Motor neuron (in vitro differentiated cells): ENCODE data around the gene NMRAL1. TPM values are rescaled to one million over a fixed set of nuclear protein-coding genes. Genes with fewer than 3 reads are reported as not detected.

Source experiments
- ATAC-seq, 8 experiments: fragments of 200-7000 bp; cut with Tn5 transposase; replicated peaks in 6 of 8; 2 replicates each; pipeline ENCODE4 v1.8.0; 2021; ENCODE audit warnings: mild to moderate bottlenecking in 8 of 8, moderate library complexity in 8 of 8
- H3K27ac ChIP-seq, 2 donors: fragments of 250-450 bp; sonication (Bioruptor Pico); 2 replicates each; pipeline ENCODE4 v1.9.0; 2021; ENCODE audit warnings: antibody characterized with exemption in 2 of 2, mild to moderate bottlenecking in 2 of 2, moderate library complexity in 1 of 2
- H3K4me1 ChIP-seq, 2 donors: fragments of 250-450 bp; sonication (Bioruptor Pico); replicated peaks in 1 of 2; 2 replicates each; pipeline ENCODE4 v1.6.1; 2021; ENCODE audit warnings: antibody characterized with exemption in 2 of 2, mild to moderate bottlenecking in 2 of 2, moderate library complexity in 1 of 2
- H3K4me3 ChIP-seq, 5 donors: fragments of 250-450 bp; sonication (Bioruptor Pico); 2 replicates each; pipeline ENCODE4 v1.9.0; 2021; ENCODE audit warnings: antibody characterized with exemption in 5 of 5, mild to moderate bottlenecking in 5 of 5, moderate library complexity in 4 of 5
- WGBS, 10 experiments: fragments of 450-650 bp; shearing (Covaris generic); methylation state at CpG; one replicate each; pipeline ENCODE4 v1.0.0; 2022; 5-methylcytosine and 5-hydroxymethylcytosine counted together
- in situ Hi-C, 9 experiments: fragments of 400-800 bp; cut with MboI; loops; one replicate each; pipeline ENCODE4 v1.15.0; 2021; ENCODE audit warnings: low sequenced_read_pairs in 9 of 9, low pct_unique_long_range_greater_than_20kb in 2 of 9; ENCODE audit not compliant: unreplicated experiment in 9 of 9
- total RNA-seq, 8 experiments: library from RNA; unstranded; fragments of 300-600 nt; gene quantifications; 2 replicates each; pipeline versions ENCODE4 v1.2.3 to v1.2.4, GENCODE V29; 2022

The NMRAL1 gene
- total RNA-seq, 8 experiments from 2014 or later = 2.8 to 77.3 (median 41.7) TPM

DNA sequence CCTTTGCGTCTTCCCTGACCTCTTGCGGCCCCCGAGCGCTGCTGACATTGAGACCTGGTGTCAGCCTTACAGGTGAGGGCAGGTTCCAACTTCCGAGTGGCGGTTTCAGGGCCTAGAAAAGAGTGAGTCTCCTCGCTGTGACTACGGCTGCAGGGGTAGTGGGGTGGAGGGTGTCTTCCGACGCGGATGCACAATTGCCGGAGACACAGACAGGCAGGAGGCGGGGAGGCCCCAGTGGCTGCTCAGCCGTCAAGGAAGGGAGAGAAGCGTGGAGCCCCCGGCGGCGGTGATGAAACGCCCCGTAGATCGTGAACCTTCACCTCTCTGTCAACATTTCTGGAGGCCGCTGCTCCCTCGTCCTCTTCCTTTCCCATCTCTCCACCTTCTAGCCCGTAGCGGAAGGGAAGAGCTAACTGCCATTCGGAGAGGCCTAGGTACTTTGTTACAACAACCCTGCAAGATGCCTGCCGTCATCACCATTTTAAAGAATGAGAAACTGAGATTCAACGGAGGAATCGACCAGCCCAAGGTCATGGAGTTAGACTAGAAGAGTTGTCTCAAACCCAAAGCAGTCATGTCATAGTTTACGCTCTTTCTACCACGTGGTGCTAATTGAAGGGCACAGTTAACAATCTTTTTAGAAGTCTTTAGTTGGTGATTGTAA lies 48.3 kb downstream of the NMRAL1 start:
- peak in 6 of 8 experiments; percentile 2 to 35 (median 16) for ATAC-seq
- Histone ChIP-seq H3K27ac (peak overlapping the region; percentile 97 to 98), H3K4me1 (peaks cover 11 to 14% of the 10 kb centered on the region in 2 donors), H3K4me3 (peak overlapping the region; percentile 51 to 86 (median 71))
- in situ Hi-C loops = no loop called here
- WGBS, 10 experiments = 0 to 31% (median 8%) methylated on average over 1 to 14 of the region's 31 CpGs; no CpG with 5 or more reads in 1 of the 10 experiments

DNA sequence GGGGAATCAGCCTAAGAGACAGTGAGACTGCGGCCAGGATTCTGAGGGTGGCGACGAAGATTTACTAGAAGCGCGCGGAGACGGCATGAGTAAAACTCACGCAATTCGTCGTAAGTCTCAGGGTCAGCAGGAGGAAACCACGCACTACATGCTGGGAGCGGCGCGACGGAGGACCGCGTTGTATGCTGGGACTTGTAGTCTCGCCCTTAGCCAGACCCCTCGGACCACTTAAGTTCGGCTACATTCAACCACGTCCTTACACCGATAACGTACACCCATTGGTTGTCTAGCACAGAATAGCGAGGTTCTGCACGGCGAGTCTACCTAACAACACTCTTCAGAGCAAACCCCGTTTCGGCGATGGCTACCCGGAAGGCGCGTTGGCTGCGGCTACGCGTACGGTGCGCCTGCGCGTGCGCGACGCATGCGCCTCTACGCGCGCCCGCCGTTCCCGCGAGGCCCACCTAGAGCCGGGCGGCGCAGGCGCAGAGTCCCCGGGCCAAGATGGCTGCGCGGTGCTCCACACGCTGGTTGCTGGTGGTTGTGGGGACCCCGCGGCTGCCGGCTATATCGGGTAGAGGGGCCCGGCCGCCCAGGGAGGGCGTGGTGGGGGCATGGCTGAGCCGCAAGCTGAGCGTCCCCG lies 48.9 kb downstream of the NMRAL1 start, which contains the start of gene DNAJA3:
DNAJA3 (plus strand) TSS at position 491 of the 643 bp plus-strand sequence; CDS start at position 505, 14 bp downstream.
- ATAC-seq = peak; percentile 90 to 96 (median 92)
- in situ Hi-C loops = no loop called here
- Histone ChIP-seq H3K4me3 (peak within 1 kb of the TSS; percentile 51 to 86 (median 71)), H3K4me1 (peaks cover 11 to 14% of the 10 kb centered on the region in 2 donors), H3K27ac (peak within 1 kb of the TSS; percentile 97 to 98)
- WGBS, 10 experiments = 0 to 20% (median 0%) methylated on average over 2 to 56 of the region's 68 CpGs; no CpG with 5 or more reads in 4 of the 10 experiments

GRCh38 chr16:4420505-4421105 lies 53.8 kb downstream of the NMRAL1 start:
- no peak overlapping the region for H3K27ac ChIP-seq
- H3K4me3 ChIP-seq = no peak overlapping the region
- H3K4me1 ChIP-seq = peaks cover 5% of the 10 kb centered on the region in 2 donors
- 57 to 88% (median 79%) methylated on average over 1 to 7 of the region's 8 CpGs for WGBS, 10 experiments
- in situ Hi-C loops = no loop called here
- no peak for ATAC-seq

DNA sequence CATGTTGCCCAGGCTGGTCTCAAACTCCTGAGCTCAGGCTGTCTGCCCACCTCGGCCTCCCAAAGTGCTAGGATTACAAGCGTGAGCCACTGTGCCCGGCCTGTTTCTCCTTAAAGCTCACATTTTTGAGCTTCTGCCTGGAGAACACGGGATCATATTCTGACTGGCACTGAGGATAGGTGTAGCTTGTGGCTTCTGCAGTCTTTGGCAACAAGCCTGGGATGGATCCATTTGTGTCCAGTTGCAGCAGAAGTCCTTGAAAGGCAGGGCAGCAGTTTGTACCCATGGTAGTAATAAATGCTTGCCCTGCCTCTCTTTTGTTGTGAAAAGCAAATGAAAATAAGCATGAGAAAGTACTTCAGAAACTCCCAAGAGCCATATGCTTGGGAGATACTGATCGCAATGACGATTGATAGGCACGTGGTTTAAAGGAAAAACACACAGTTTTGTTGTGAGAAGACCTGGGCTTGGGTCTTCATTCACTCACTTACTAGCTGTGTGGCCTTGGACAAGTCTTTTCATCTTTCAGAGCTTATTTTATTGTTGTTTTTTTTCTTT lies 54.9 kb downstream of the NMRAL1 start:
- in situ Hi-C loops = loop anchor here in 1 of 9 experiments (10.0 kb wide), 1 partner anchor 65 kb away; the partner anchor contains the start of gene PAM16
- Histone ChIP-seq H3K4me3 (no peak overlapping the region), H3K4me1 (peaks cover 8 to 10% of the 10 kb centered on the region in 2 donors), H3K27ac (no peak overlapping the region)
- 20 to 100% (median 59%) methylated on average over 1 to 7 of the region's 7 CpGs; no CpG with 5 or more reads in 2 of the 10 experiments for WGBS, 10 experiments
- no peak for ATAC-seq

DNA sequence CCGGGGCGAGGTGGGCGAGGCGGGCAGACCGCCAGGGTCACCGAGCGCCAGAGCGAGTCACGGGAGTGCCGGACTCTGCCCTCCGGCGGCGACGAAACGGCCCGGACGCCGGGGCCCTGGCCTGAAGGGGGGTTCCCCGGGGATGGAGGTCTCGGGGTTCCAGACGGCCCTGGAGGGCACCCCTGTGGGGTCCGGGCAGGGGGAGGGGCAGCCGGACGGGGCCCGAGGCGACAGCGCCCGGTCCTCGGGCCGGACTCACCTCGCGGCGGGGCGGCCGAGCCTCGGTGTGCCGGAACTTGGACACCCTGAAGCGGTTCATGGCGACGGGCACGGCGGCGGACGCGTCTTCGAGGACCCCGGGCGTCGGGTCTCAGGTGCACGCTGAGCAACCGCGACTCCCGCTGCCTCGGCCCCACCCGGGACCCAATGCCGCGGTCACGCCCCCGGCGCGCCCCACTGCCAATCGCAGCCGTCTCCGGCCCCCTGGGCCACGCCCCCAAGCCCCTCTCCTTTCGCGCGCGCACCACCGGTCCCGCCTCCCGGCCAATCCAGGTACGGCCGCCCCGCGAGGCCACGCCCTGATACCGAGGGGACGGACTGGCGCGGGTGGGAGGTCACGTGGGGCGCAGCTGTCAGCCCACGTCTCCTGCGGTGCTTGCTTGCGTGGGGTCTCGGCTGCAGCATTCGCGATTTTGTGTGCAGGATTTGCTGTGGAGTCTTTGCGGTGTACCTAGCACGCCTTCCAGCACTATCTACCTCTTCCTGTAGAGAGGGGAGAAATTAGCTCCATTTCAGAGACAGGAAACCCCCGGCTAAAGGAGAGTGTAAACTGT lies 58.0 kb downstream of the NMRAL1 start, which contains the start of gene CORO7:
CORO7 (minus strand) TSS at position 397 of the 833 bp plus-strand sequence; CDS start at position 319, 78 bp downstream.
- H3K4me1 ChIP-seq = peaks cover 12 to 14% of the 10 kb centered on the region in 2 donors
- peak; percentile 76 to 97 (median 92) for ATAC-seq
- in situ Hi-C loops = loop anchor here in 1 of 9 experiments (10.0 kb wide), 1 partner anchor 62 kb away; the partner anchor contains the start of gene PAM16
- 0% methylated on average over 4 to 10 of the region's 92 CpGs; no CpG with 5 or more reads in 8 of the 10 experiments for WGBS, 10 experiments
- peak within 1 kb of the TSS; percentile 36 to 63 for H3K27ac ChIP-seq
- H3K4me3 ChIP-seq = peak within 1 kb of the TSS; percentile 62 to 83 (median 65)

GRCh38 chr16:4415538-4416199 lies 58.8 kb downstream of the NMRAL1 start:
- Histone ChIP-seq H3K4me3 (peak overlapping the region; percentile 62 to 83 (median 65)), H3K4me1 (peaks cover 15 to 22% of the 10 kb centered on the region in 2 donors), H3K27ac (peak overlapping the region; percentile 36 to 43)
- peak in 7 of 8 experiments; percentile 11 to 46 (median 26) for ATAC-seq
- WGBS, 10 experiments = 0 to 43% (median 7%) methylated on average over 1 to 17 of the region's 44 CpGs; no CpG with 5 or more reads in 3 of the 10 experiments
- in situ Hi-C loops = loop anchor here in 1 of 9 experiments (10.0 kb wide), 1 partner anchor 61 kb away; the partner anchor contains the start of gene PAM16

GRCh38 chr16:4414187-4414917 lies 60.1 kb downstream of the NMRAL1 start:
- ATAC-seq = no peak
- in situ Hi-C loops = loop anchor here in 1 of 9 experiments (10.0 kb wide), 1 partner anchor 60 kb away; the partner anchor contains the start of gene PAM16
- Histone ChIP-seq H3K4me1 (peaks cover 15 to 24% of the 10 kb centered on the region in 2 donors), H3K27ac (no peak overlapping the region), H3K4me3 (no peak overlapping the region)
- 40 to 100% (median 92%) methylated on average over 1 to 7 of the region's 7 CpGs; no CpG with 5 or more reads in 1 of the 10 experiments for WGBS, 10 experiments

GRCh38 chr16:4412854-4413253 lies 61.6 kb downstream of the NMRAL1 start:
- Histone ChIP-seq H3K4me1 (peaks cover 15 to 24% of the 10 kb centered on the region in 2 donors), H3K4me3 (no peak overlapping the region), H3K27ac (no peak overlapping the region)
- ATAC-seq = no peak
- in situ Hi-C loops = loop anchor here in 1 of 9 experiments (10.0 kb wide), 1 partner anchor 58 kb away; the partner anchor contains the start of gene PAM16
- WGBS, 10 experiments = 40 to 100% (median 96%) methylated on average over 1 to 2 of the region's 4 CpGs; no CpG with 5 or more reads in 6 of the 10 experiments

GRCh38 chr16:4412159-4412558 lies 62.3 kb downstream of the NMRAL1 start:
- no peak overlapping the region for H3K4me3 ChIP-seq
- peak overlapping the region in 1 of 2 donors; percentile 41 for H3K27ac ChIP-seq
- WGBS, 10 experiments = 80 to 85% methylated on average over 1 to 2 of the region's 8 CpGs; no CpG with 5 or more reads in 8 of the 10 experiments
- in situ Hi-C loops = loop anchor here in 1 of 9 experiments (10.0 kb wide), 1 partner anchor 57 kb away; the partner anchor contains the start of gene PAM16
- H3K4me1 ChIP-seq = peaks cover 15 to 24% of the 10 kb centered on the region in 2 donors
- ATAC-seq = no peak
